ENCODE results near the gene ASIC5. TPM values are rescaled to one million over a fixed set of nuclear protein-coding genes. Genes with fewer than 3 reads are reported as not detected.

The ASIC5 gene
- polyA plus RNA-seq, 1 of the 3 experiments (the other 2 are of a cell fraction) = not detected

DNA sequence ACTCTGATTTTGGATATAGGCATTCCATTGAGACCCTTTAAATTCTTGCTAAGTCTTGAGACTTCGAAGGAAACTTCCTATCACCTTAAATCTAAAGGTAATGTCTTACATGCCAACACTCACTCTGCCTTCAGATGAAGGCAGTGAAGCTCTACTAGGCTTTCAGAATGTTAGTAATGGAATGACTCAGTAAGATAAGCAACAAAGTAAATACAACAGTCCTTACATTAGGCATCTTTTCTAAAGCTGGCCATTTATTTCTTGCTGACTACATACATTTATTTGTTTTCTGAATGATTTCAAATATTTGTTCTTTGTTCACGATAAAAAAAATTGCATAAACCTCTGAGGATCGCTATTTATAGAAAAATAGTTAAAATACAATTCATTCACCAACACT is 43.5 kb downstream of the ASIC5 start:
- no peak overlapping the region for H3K4me2 ChIP-seq
- no peak for DNase-seq
- no peak overlapping the region for H2AFZ ChIP-seq (ENCODE audit: low read depth)
- H3K79me2 ChIP-seq (ENCODE audit: insufficient read depth) = no peaks in the 10 kb centered on the region
- H3K9me3 ChIP-seq = no peaks in the 10 kb centered on the region
- H3K36me3 ChIP-seq (replicated peaks in 1 of 2; ENCODE audit: control insufficient read depth in 1 of 2, insufficient read depth in 2 of 2, low read length in 1 of 2) = no peaks in the 10 kb centered on the region
- no peak overlapping the region for H3K9ac ChIP-seq
- ChIA-PET CTCF (interaction anchor here (0.9 kb wide), 1 partner anchor 12 kb away, joined by 5 read pairs; no protein-coding TSS in a partner anchor), POLR2A (no interaction called here)
- H3K27me3 ChIP-seq (ENCODE audit: insufficient read depth) = no peaks in the 10 kb centered on the region
- no peaks in the 10 kb centered on the region for H4K20me1 ChIP-seq (ENCODE audit: insufficient read depth)
- H3K4me3 ChIP-seq (ENCODE audit: low read depth in 2 of 2, low read length in 1 of 2) = no peak overlapping the region
- no peaks in the 10 kb centered on the region for H3K4me1 ChIP-seq (ENCODE audit: control insufficient read depth in 1 of 2, insufficient read depth in 2 of 2, low read depth in 1 of 2, low read length in 1 of 2)
- no peak overlapping the region for H3K27ac ChIP-seq (ENCODE audit: low read depth in 2 of 2, low read length in 1 of 2)
- no peaks in the 10 kb centered on the region for H3F3A ChIP-seq (replicated peaks; ENCODE audit: insufficient read depth)
- 35% methylated on average over 3 of the region's 3 CpGs for WGBS (ENCODE audit: low lambda C conversion rate)
- H3K9me2 ChIP-seq = no peaks in the 10 kb centered on the region
- no peak for TF ChIP-seq NFIC (IDR thresholded peaks at IDR 0.05; ENCODE audit: borderline replicate concordance)
- TF ChIP-seq FOXJ3 (CRISPR knock-in tag; IDR thresholded peaks at IDR 0.05) = no peak
- no peak for TF ChIP-seq JUND (IDR thresholded peaks at IDR 0.05)
- TF ChIP-seq, protein P1, sequence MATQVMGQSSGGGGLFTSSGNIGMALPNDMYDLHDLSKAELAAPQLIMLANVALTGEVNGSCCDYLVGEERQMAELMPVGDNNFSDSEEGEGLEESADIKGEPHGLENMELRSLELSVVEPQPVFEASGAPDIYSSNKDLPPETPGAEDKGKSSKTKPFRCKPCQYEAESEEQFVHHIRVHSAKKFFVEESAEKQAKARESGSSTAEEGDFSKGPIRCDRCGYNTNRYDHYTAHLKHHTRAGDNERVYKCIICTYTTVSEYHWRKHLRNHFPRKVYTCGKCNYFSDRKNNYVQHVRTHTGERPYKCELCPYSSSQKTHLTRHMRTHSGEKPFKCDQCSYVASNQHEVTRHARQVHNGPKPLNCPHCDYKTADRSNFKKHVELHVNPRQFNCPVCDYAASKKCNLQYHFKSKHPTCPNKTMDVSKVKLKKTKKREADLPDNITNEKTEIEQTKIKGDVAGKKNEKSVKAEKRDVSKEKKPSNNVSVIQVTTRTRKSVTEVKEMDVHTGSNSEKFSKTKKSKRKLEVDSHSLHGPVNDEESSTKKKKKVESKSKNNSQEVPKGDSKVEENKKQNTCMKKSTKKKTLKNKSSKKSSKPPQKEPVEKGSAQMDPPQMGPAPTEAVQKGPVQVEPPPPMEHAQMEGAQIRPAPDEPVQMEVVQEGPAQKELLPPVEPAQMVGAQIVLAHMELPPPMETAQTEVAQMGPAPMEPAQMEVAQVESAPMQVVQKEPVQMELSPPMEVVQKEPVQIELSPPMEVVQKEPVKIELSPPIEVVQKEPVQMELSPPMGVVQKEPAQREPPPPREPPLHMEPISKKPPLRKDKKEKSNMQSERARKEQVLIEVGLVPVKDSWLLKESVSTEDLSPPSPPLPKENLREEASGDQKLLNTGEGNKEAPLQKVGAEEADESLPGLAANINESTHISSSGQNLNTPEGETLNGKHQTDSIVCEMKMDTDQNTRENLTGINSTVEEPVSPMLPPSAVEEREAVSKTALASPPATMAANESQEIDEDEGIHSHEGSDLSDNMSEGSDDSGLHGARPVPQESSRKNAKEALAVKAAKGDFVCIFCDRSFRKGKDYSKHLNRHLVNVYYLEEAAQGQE (IDR thresholded peaks at IDR 0.05; ENCODE audit: low read depth, low read length) = no peak
- TF ChIP-seq FOXM1 (IDR thresholded peaks at IDR 0.05; ENCODE audit: low read depth) = no peak
- TF ChIP-seq GATA2 (CRISPR knock-in tag; IDR thresholded peaks at IDR 0.05) = no peak

DNA sequence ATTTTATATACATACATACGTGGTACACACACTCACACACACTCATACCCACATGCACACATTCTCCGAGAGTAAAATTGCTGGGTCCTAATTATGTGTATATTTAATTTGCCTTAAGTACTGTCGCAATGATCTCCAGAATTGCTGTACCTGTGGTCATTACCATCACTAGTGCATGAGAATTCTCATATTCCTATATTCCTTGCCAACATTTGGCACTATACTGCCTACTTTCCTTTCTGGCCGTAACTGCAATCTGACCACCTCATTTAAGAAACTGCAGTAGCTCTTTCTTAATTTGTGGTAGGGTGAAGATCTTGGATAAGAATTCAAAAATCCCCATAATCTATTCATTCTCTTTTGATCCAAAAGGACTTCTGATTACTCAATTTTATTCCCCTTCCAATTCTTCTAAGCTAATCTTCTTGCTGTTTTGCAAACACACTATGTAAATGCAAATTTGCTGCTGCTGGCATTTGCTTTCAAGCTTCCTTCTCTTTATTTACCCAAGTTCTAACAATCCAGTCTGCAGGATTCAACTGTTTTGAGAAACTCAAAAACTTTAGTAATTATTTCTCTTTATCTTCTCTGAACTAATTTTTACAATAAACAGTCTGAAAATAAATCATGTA is 45.1 kb downstream of the ASIC5 start:
- Histone ChIP-seq H3K27ac (ENCODE audit: low read depth in 2 of 2, low read length in 1 of 2) (no peak overlapping the region), H4K20me1 (ENCODE audit: insufficient read depth) (no peaks in the 10 kb centered on the region), H3K9me3 (no peaks in the 10 kb centered on the region), H3K9ac (no peak overlapping the region), H3K4me3 (ENCODE audit: low read depth in 2 of 2, low read length in 1 of 2) (no peak overlapping the region), H3F3A (replicated peaks; ENCODE audit: insufficient read depth) (no peaks in the 10 kb centered on the region), H3K27me3 (ENCODE audit: insufficient read depth) (no peaks in the 10 kb centered on the region), H3K9me2 (no peaks in the 10 kb centered on the region), H2AFZ (ENCODE audit: low read depth) (no peak overlapping the region), H3K79me2 (ENCODE audit: insufficient read depth) (no peaks in the 10 kb centered on the region), H3K4me2 (no peak overlapping the region), H3K4me1 (ENCODE audit: control insufficient read depth in 1 of 2, insufficient read depth in 2 of 2, low read depth in 1 of 2, low read length in 1 of 2) (no peaks in the 10 kb centered on the region), H3K36me3 (replicated peaks in 1 of 2; ENCODE audit: control insufficient read depth in 1 of 2, insufficient read depth in 2 of 2, low read length in 1 of 2) (no peaks in the 10 kb centered on the region)
- WGBS (ENCODE audit: low lambda C conversion rate) = 51% methylated on average over 4 of the region's 4 CpGs
- POLR2A ChIA-PET = no interaction called here
- CTCF ChIA-PET = interaction anchor here (0.9 to 1.7 kb wide), 2 partner anchors 11 to 14 kb away, joined by 3 to 8 read pairs; no protein-coding TSS in a partner anchor
- TF ChIP-seq POLR2AphosphoS5 (IDR thresholded peaks at IDR 0.05; ENCODE audit: low read depth, low read length) (no peak), FOXM1 (IDR thresholded peaks at IDR 0.05; ENCODE audit: low read depth) (no peak), RCOR1 (IDR thresholded peaks at IDR 0.05; ENCODE audit: low read length) (no peak), EZH2phosphoT487 (IDR thresholded peaks at IDR 0.05; ENCODE audit: borderline replicate concordance, low read depth) (no peak), EP300 (IDR thresholded peaks at IDR 0.05; ENCODE audit: borderline replicate concordance in 1 of 2, low read depth in 1 of 2, low read length in 1 of 2) (no peak), RAD21 (IDR thresholded peaks at IDR 0.05; ENCODE audit: low read length) (no peak), FOXJ3 (CRISPR knock-in tag; IDR thresholded peaks at IDR 0.05) (no peak), NFIC (IDR thresholded peaks at IDR 0.05; ENCODE audit: borderline replicate concordance) (no peak), ELF1 (IDR thresholded peaks at IDR 0.05) (no peak), FOSL2 (IDR thresholded peaks at IDR 0.05; ENCODE audit: borderline replicate concordance, low read depth) (no peak), TCF12 (IDR thresholded peaks at IDR 0.05) (no peak), RXRA (IDR thresholded peaks at IDR 0.05; ENCODE audit: borderline replicate concordance, low read depth) (no peak), MEF2A (IDR thresholded peaks at IDR 0.05; ENCODE audit: borderline replicate concordance, low read depth) (no peak), TEAD4 (IDR thresholded peaks at IDR 0.05; ENCODE audit: borderline replicate concordance, insufficient read depth) (no peak), SMC3 (IDR thresholded peaks at IDR 0.05; ENCODE audit: low read depth, low read length) (no peak), RFX5 (IDR thresholded peaks at IDR 0.05; ENCODE audit: low read length) (no peak), NRF1 (IDR thresholded peaks at IDR 0.05; ENCODE audit: low read depth, low read length) (no peak)
- TF ChIP-seq, protein P2, sequence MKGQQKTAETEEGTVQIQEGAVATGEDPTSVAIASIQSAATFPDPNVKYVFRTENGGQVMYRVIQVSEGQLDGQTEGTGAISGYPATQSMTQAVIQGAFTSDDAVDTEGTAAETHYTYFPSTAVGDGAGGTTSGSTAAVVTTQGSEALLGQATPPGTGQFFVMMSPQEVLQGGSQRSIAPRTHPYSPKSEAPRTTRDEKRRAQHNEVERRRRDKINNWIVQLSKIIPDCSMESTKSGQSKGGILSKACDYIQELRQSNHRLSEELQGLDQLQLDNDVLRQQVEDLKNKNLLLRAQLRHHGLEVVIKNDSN (IDR thresholded peaks at IDR 0.05; ENCODE audit: borderline replicate concordance, low read depth) = no peak
- TF ChIP-seq, protein P3, sequence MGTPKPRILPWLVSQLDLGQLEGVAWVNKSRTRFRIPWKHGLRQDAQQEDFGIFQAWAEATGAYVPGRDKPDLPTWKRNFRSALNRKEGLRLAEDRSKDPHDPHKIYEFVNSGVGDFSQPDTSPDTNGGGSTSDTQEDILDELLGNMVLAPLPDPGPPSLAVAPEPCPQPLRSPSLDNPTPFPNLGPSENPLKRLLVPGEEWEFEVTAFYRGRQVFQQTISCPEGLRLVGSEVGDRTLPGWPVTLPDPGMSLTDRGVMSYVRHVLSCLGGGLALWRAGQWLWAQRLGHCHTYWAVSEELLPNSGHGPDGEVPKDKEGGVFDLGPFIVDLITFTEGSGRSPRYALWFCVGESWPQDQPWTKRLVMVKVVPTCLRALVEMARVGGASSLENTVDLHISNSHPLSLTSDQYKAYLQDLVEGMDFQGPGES (IDR thresholded peaks at IDR 0.05; ENCODE audit: low read depth, low read length) = no peak
- DNase-seq = no peak
